ENCODE data around the gene ZBTB7C.

DNA sequence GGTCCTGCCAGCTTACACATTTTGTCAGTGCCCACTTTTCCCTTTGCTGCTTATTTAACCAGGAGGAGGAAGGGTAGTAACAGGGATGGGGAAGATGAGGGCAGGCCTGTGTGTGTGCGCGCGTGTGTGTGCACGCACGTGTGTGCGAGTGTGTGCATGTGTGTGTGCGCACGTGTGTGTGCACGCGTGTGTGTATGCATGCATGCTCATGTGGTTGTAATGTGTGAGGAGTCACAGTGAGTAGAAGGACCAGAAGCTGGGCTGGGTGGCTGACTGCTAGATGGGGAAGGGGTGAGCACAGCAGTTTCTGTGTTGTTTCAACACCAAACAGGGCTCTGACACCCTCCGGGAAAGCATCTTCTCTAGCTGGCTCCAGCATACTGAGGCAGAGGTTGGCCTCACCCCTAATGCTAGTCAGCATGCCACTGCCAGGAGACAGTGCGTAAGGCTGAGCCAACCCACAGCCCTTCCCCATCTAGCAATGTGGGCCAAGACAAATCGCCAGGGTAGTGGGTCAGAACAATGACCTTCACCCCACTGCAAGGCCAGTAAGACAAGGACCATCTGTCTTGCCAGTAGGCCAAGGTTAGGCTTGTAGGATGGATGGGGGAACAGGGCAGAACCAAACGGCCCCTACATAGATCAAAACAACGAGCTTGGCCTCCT lies 260.0 kb downstream of the ZBTB7C start:
- TF ChIP-seq CTCF (IDR thresholded peaks at IDR 0.05) (no peak), POLR2A (IDR thresholded peaks at IDR 0.05) (no peak)

All from body of pancreas (tissue), 4 donors.